Measurements from ENCODE around the gene NCKAP5. TPM values are rescaled to one million over a fixed set of nuclear protein-coding genes. Genes with fewer than 3 reads are reported as not detected.

The NCKAP5 gene
- total RNA-seq, 1 donor from 2014 or later: 0.55 TPM

GRCh38 chr2:132949108-132949507 is 619.2 kb downstream of the NCKAP5 start:
- DNase-seq (ENCODE audit: low read depth): no peak

DNA sequence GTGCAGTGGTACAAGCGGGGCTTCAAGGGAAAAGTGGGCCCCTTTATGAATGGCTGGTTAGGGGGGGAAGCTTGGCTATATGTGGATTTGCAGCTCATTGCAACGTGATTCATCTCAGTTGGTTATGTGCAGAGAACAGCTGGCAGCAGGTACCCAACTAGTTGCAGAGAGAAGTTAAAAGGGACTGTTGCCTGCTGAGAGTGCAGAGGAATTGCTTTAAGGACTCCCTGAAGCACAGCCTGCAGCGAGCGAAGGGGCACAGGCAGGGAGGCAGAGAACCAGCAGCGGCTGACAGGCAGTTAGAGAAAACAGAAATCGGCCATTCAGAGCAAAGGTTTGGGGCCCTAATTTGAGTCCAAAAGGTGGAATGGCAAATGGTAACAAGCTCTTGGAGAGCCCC is 620.1 kb downstream of the NCKAP5 start:
- no peak for DNase-seq (ENCODE audit: low read depth)

GRCh38 chr2:132943829-132944228 is 624.4 kb downstream of the NCKAP5 start:
- peak; percentile 13 for DNase-seq (ENCODE audit: low read depth)

DNA sequence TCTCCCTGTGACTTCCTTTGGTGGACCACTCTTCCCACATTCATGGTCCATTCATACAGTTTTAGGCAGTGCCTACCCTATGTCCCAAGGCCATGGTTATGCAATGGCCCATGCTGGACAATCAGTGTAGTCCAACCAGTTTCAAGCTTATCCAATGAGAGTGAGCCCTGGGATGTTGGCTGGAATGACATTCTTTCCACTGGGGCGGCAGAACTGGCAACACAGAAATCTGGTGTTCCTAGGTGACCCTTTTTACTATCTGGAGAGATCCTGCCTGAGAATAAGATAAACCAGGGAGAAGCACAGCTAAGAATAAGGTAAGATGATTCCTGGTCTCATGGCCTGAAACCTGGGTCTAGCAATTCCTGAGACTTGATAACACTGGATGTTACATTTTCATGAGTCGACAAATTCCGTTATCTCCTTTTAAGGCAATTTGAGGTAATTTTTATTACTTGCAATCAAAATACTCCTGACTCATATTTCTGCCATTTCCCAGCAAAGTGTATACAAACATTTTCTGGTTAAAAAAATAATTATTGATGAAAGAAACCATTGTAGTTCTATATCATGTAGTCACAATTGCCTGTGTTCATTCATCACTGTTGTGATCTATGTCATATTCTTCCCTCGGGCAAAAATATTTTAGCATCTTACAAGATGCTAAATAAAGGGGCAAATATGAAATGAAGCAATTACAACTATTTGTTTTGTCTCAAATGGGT is 626.8 kb downstream of the NCKAP5 start:
- DNase-seq (ENCODE audit: low read depth): no peak

- no peak for DNase-seq (ENCODE audit: low read depth)
Measured at GRCh38 chr2:132937629-132938028, 630.6 kb downstream of the NCKAP5 start.

- DNase-seq (ENCODE audit: low read depth): no peak
Measured at GRCh38 chr2:132936791-132937190, 631.5 kb downstream of the NCKAP5 start.

- peak; percentile 11 for DNase-seq (ENCODE audit: low read depth)
Measured at GRCh38 chr2:132936261-132936660, 632.0 kb downstream of the NCKAP5 start.

DNA sequence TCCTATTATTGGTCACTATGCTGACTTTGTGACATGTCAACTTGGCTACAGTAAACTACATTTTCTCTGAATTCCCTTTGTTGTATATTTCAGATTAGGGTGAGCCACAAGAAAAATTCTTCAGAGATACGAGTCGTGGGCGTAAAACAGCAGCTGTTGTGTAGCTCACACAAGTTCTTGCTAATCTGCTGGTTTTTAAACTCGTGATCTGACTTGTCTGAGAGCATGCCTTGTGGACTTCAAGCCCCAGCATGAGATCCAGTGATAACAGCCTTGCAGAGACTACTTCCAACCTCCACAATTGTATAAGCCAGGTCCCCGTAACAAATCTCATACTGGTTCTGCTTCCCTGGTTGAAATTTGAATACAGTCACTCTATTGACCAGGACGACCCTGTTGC is 638.5 kb downstream of the NCKAP5 start:
- DNase-seq (ENCODE audit: low read depth): no peak

GRCh38 chr2:132923787-132924186 is 644.5 kb downstream of the NCKAP5 start:
- DNase-seq (ENCODE audit: low read depth): no peak

DNA sequence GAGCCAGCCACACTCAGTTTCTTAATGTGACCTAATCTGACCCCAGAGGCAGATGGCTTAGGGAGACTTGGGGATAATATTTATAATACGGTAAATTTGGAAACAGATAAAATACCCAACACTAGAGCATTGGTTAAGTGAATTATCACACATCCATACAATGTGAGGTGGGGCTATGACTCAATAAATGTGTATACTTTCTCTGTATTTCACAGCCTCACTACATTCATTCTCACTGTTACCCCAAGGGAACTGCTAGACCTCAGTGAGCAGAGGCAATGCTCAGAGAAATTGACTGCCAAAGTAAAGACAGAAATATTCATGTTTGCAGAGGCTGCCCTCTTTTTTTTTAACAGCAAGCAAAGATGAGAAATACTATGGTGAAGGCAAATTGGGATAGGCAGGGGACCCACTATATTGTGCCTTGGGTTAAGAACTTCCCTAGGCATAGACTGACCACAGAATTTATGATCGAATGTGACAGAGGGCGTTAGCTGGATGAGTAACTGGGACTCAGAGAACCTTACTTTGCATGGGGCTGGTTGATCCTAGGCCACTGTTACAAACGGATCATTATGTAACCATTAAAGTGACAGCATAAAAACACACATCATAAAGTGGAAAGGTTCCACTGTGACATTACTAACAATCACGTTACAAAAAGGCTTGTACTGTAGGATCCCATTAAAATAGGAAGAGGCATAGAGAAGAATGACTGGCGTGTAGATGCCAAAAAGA is 652.3 kb downstream of the NCKAP5 start:
- no peak for DNase-seq (ENCODE audit: low read depth)

DNA sequence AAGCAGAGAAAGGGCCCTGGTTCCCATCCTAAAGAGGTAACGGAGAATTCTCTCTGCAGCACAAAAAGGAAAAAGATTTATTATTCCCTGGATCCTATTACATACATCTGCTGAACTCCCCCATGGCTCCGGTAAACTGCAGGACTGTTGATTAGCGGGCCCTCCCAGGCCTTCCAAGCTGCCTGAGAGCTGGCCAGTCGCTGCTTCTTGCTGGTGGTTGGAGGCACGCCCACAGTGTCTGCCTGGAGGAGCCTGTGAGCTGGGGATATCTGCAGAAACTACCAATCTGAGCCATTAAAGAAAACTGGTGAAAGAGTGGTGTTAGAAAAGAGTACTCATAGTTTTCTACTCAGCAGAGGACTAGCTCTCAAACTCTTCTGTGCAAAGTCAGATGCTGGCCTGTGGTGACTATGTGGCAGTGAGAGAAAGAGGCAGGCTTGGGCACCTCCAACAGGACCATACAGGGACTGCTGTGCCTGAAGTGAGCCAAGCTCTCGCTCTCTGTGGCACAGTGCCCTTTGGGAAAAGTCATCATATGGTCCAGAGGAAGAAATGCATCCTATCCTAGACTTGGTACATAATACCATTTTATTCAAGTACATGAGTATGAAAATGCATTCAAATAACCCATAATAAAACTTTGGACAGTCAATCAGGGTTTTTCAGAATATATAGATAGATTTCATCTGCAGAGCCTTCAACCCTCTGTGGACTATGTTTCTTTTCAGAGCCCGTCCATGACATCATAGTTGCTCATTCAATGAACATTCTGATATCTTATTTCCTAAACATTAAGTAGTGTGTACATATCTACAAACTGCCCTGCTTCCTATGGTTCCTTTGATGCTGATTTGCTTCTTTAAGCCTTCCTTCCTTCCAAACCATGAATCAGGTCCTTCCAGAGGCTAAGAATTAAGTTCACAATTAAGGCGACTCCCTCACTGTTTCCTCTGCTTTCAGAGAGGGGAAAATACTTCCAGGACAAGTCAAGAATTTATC is 656.2 kb downstream of the NCKAP5 start:
- DNase-seq (ENCODE audit: low read depth): no peak

DNA sequence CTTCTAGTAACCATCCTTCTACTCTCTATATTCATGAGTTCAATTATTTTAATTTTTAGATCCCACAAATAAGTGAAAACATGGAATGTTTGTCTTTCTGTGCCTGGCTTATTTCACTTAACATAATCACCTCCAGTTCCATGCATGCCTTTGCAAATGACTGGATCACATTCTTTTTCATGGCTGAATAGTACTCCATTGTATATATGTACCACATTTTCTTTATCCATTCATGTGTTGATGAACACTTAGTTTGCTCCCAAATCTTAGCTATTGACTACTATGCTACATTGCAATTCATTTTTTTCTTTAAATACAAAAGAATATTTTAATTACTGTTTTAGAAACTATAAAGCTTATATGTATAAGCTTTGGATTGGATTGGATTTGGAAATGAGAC is 657.8 kb downstream of the NCKAP5 start:
- no peak for DNase-seq (ENCODE audit: low read depth)

DNA sequence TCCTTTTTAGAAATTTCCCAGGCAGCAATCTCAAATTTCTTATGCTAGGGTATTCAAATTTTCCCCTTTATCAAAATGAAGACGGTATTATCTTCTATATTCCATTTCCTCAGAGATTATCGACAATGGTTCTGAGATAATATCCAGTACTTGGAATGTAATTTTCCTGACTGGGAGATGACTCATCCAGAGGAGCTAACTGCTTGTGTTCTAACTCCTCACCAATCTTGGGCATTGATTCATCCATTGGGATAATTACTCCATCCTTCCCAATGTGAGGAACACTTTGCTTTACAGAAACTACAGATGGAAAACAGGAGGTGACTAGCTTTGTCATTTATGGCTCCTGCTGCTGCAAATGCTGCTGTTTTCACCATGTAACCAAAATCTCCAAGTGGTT is 658.8 kb downstream of the NCKAP5 start:
- DNase-seq (ENCODE audit: low read depth): peak; percentile 4

GRCh38 chr2:132904142-132904842 is 664.0 kb downstream of the NCKAP5 start:
- DNase-seq (ENCODE audit: low read depth): no peak

- no peak for DNase-seq (ENCODE audit: low read depth)
Measured at GRCh38 chr2:132902626-132903025, 665.6 kb downstream of the NCKAP5 start.

- no peak for DNase-seq (ENCODE audit: low read depth)
Measured at GRCh38 chr2:132901661-132902060, 666.6 kb downstream of the NCKAP5 start.

- DNase-seq (ENCODE audit: low read depth): no peak
Measured at GRCh38 chr2:132897111-132897510, 671.2 kb downstream of the NCKAP5 start.

- DNase-seq (ENCODE audit: low read depth): no peak
Measured at GRCh38 chr2:132896073-132896472, 672.2 kb downstream of the NCKAP5 start.

DNA sequence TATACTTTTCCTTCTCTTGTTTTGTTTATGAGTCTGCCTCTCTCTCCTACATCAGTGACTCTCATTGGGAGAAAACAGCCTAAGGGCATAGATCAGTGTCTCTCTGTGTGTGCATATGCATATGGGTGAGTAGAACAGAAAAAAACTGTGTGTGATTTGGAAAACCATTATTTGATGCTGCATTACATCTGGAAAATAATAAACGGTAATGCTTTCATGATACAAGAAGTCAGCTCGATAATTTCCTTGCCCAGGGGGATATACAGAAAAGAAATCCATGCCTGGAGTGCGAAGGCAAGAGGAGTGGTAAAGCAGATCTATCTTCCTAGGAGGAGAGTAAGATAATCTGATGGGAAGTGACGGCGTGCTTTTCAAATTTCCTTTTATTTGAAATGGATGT is 676.8 kb downstream of the NCKAP5 start:
- DNase-seq (ENCODE audit: low read depth): no peak

DNA sequence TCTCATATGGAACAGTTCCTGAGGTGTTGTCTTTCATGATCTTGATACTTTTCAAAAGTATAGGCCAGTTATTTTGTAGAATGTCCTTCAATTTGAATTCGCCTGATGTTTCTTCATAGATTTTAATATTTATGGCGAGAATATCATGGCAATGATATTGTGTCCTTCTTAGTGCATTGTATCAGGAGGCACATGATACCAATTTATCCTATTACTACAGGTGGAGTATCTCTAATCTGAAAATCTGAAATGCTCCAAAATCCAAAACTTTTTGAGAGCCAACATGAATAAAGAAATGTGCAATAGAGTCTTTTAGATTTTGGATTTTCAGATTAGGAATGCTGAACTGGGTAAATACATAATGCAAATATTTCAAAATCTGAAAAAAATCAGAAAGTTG is 681.7 kb downstream of the NCKAP5 start:
- no peak for DNase-seq (ENCODE audit: low read depth)

GRCh38 chr2:132884705-132885104 is 683.6 kb downstream of the NCKAP5 start:
- DNase-seq (ENCODE audit: low read depth): no peak

- DNase-seq (ENCODE audit: low read depth): no peak
Measured at GRCh38 chr2:132884292-132884691, 684.0 kb downstream of the NCKAP5 start.
